HepG2 (cell line): ENCODE results near the gene KCNT2. TPM values are rescaled to one million over a fixed set of nuclear protein-coding genes. Genes with fewer than 3 reads are reported as not detected.

ENCODE experiments used
- ATAC-seq: fragments of 200-7000 bp; cut with Tn5 transposase; 3 replicates; pipeline ENCODE4 v1.9.1; 2020; ENCODE audit warnings: mild to moderate bottlenecking, moderate library complexity
- BruUV-seq: library from RNA; stranded (reverse); fragments of 400-500 nt; replicated peaks from 2 replicates; lab custom pipeline; 2021; lab: Mats Ljungman, UMichigan
- CTCF ChIA-PET: fragments of 300-600 bp; formaldehyde crosslinking; extraction: SDS; loops from one replicate; lab custom pipeline; 2021; ENCODE audit warnings: low total read pairs, inconsistent platforms, low intra/inter-chr PET ratio; lab: Yijun Ruan, JAX
- POLR2A ChIA-PET: fragments of 350-600 bp; sonication (Branson Sonifier 250); formaldehyde crosslinking; loops from one replicate; lab custom pipeline; 2020; ENCODE audit warnings: antibody characterized with exemption, inconsistent platforms; lab: Yijun Ruan, JAX
- DNase-seq: peaks from one replicate; pipeline ENCODE4 v3.0.0-alpha.2; 2015; ENCODE audit warnings: low spot score
- FAIRE-seq: peaks from 3 replicates; lab custom pipeline; 2011; peaks lifted over from hg19 to GRCh38; lab: Jason Lieb, UNC
- H2AFZ ChIP-seq: one replicate; pipeline ENCODE4 v1.6.1; 2011; ENCODE audit warnings: low read length, inconsistent platforms
- H3K27ac ChIP-seq: fragments of 300-600 bp; 3 replicates; pipeline ENCODE4 v1.8.0; 2011; ENCODE audit warnings: mixed run types, mild to moderate bottlenecking, mixed read lengths, low read length, inconsistent platforms; ENCODE audit not compliant: insufficient read depth; ENCODE audit errors: extremely low read length
- H3K27me3 ChIP-seq, 2 experiments: fragments of 200-600 bp in 1 of 2; 2 replicates in 1 of 2; 3 replicates in 1 of 2; pipeline versions ENCODE4 v1.6.0 to v1.8.0; 2011; ENCODE audit warnings: low read length in 2 of 2, mild to moderate bottlenecking in 2 of 2, moderate library complexity in 2 of 2, inconsistent platforms in 1 of 2; ENCODE audit not compliant: insufficient read depth in 2 of 2, control insufficient read depth in 1 of 2
- H3K36me3 ChIP-seq, 2 experiments: fragments of 200-600 bp in 1 of 2; replicated peaks in 1 of 2; 2 replicates in 1 of 2; 3 replicates in 1 of 2; pipeline versions ENCODE4 v1.5.1 to v1.8.0; 2011; ENCODE audit warnings: low read length in 2 of 2, inconsistent platforms in 1 of 2; ENCODE audit not compliant: insufficient read depth in 2 of 2, control insufficient read depth in 1 of 2
- H3K4me1 ChIP-seq: 2 replicates; pipeline ENCODE4 v1.5.1; 2012; ENCODE audit warnings: low read length, inconsistent platforms; ENCODE audit not compliant: insufficient read depth
- H3K4me2 ChIP-seq: 2 replicates; pipeline ENCODE4 v1.6.0; 2011; ENCODE audit warnings: low read depth, low read length, inconsistent platforms
- H3K4me3 ChIP-seq, 3 experiments: fragments of 200-600 bp in 1 of 3; sonication (generic), shearing (Covaris generic) in 1 of 3; replicated peaks in 1 of 3; 2 replicates each; pipeline ENCODE4 v1.5.1; 2011 to 2016; ENCODE audit warnings: low read length in 3 of 3, inconsistent platforms in 2 of 3, low read depth in 2 of 3, mild to moderate bottlenecking in 2 of 3, control low read depth in 1 of 3, mixed read lengths in 1 of 3; ENCODE audit not compliant: insufficient read depth in 1 of 3
- H3K79me2 ChIP-seq: one replicate; pipeline ENCODE4 v1.6.1; 2011; ENCODE audit warnings: low read length, inconsistent platforms; ENCODE audit not compliant: insufficient read depth
- H3K9ac ChIP-seq: 2 replicates; pipeline ENCODE4 v1.6.0; 2011; ENCODE audit warnings: mild to moderate bottlenecking, low read depth, low read length, inconsistent platforms; ENCODE audit not compliant: insufficient read depth
- H3K9me3 ChIP-seq: 2 replicates; pipeline ENCODE4 v1.5.1; 2012; ENCODE audit warnings: mild to moderate bottlenecking, low read length
- H4K20me1 ChIP-seq: 2 replicates; pipeline ENCODE4 v1.6.0; 2011; ENCODE audit warnings: inconsistent platforms, mild to moderate bottlenecking, low read length, moderate library complexity; ENCODE audit not compliant: insufficient read depth
- AKAP8 ChIP-seq: sonication (generic); formaldehyde crosslinking; IDR thresholded peaks from 2 replicates; pipeline ENCODE4 v1.5.1; 2020; ENCODE audit warnings: mild to moderate bottlenecking, missing genetic modification reagents
- CCDC6 ChIP-seq: sonication (generic); formaldehyde crosslinking; IDR thresholded peaks from 2 replicates; pipeline ENCODE4 v1.8.1; 2022; ENCODE audit warnings: mild to moderate bottlenecking, missing genetic modification reagents, moderate library complexity
- CREB1 ChIP-seq, 2 experiments: fragments of 450-650 bp in 1 of 2; IDR thresholded peaks; 2 replicates each; pipeline ENCODE4 v1.6.1; 2016 to 2017; ENCODE audit warnings: control low read depth in 1 of 2, mild to moderate bottlenecking in 1 of 2, missing compliant biosample characterization in 1 of 2, missing genetic modification characterization in 1 of 2
- CREBL2 ChIP-seq: sonication (generic); formaldehyde crosslinking; IDR thresholded peaks from 2 replicates; pipeline ENCODE4 v1.8.1; 2023; ENCODE audit warnings: missing genetic modification reagents, mild to moderate bottlenecking, borderline replicate concordance
- DDIT3 ChIP-seq: sonication (generic); formaldehyde crosslinking; IDR thresholded peaks from 2 replicates; pipeline ENCODE4 v1.4.0; 2020; ENCODE audit warnings: mild to moderate bottlenecking, missing genetic modification reagents
- FOSL1 ChIP-seq: sonication (generic); formaldehyde crosslinking; IDR thresholded peaks from 2 replicates; pipeline ENCODE4 v1.9.0; 2021; ENCODE audit warnings: missing genetic modification reagents, borderline replicate concordance
- KLF12 ChIP-seq: sonication (generic); formaldehyde crosslinking; IDR thresholded peaks from 2 replicates; pipeline ENCODE4 v1.4.0; 2020; ENCODE audit warnings: missing genetic modification reagents, borderline replicate concordance
- ZBTB4 ChIP-seq: sonication (generic); formaldehyde crosslinking; IDR thresholded peaks from 2 replicates; pipeline ENCODE4 v1.4.0; 2020; ENCODE audit warnings: missing genetic modification reagents, mild to moderate bottlenecking, borderline replicate concordance
- ZFP36L1 ChIP-seq: sonication (generic); formaldehyde crosslinking; IDR thresholded peaks from 2 replicates; pipeline ENCODE4 v1.8.0; 2022; ENCODE audit warnings: mild to moderate bottlenecking, missing genetic modification reagents, moderate library complexity
- ZFP36L2 ChIP-seq: sonication (generic); formaldehyde crosslinking; IDR thresholded peaks from 2 replicates; pipeline ENCODE4 v1.4.0; 2020; ENCODE audit warnings: missing genetic modification reagents
- ZNF224 ChIP-seq: sonication (generic); formaldehyde crosslinking; IDR thresholded peaks from 2 replicates; pipeline ENCODE4 v1.5.0; 2020; ENCODE audit warnings: mild to moderate bottlenecking, missing genetic modification reagents
- ZNF687 ChIP-seq: sonication (generic); formaldehyde crosslinking; IDR thresholded peaks from 2 replicates; pipeline ENCODE4 v1.5.1; 2020; ENCODE audit warnings: mild to moderate bottlenecking, missing genetic modification reagents, moderate library complexity
- ZNF737 ChIP-seq: sonication (generic); formaldehyde crosslinking; IDR thresholded peaks from 2 replicates; pipeline ENCODE4 v1.5.0; 2020; ENCODE audit warnings: missing genetic modification reagents, mild to moderate bottlenecking, borderline replicate concordance
- ZNF777 ChIP-seq: sonication (generic); formaldehyde crosslinking; IDR thresholded peaks from 2 replicates; pipeline ENCODE4 v1.4.0; 2020; ENCODE audit warnings: missing genetic modification reagents
- WGBS: methylation state at CpG from one replicate; pipeline ENCODE4 v1.1.6; 2017; ENCODE audit warnings: low lambda C conversion rate; 5-methylcytosine and 5-hydroxymethylcytosine counted together
- in situ Hi-C: cut with HindIII; loops from 2 replicates; pipeline ENCODE4 v1.10.0; 2017; ENCODE audit warnings: low pct_unique_long_range_greater_than_20kb; ENCODE audit not compliant: extremely low pct_ligation_motif_present
- intact Hi-C: fragments of 100-400 bp; cut with micrococcal nuclease; formaldehyde crosslinking; loops from one replicate; pipeline ENCODE4 v1.10.0; 2022; ENCODE audit not compliant: unreplicated experiment
- polyA plus RNA-seq, 8 experiments: library from polyadenylated mRNA; depleted of rRNA in 3 of 8; stranded (reverse) in 7 of 8; unstranded in 1 of 8; fragments of >200 nt; fragmentation: Illumina TruSeq in 4 of 8; extraction: Trizol in 4 of 8; gene quantifications; 2 replicates each; pipeline versions ENCODE4 v1.2.1 to v1.2.3, GENCODE V29; 2011 to 2016; ENCODE audit warnings: low read depth in 4 of 8, missing spikeins in 1 of 8, mixed read lengths in 1 of 8; ENCODE audit not compliant: insufficient read depth in 1 of 8
- total RNA-seq, 5 experiments: library from RNA; depleted of rRNA; stranded (reverse); fragments of >200 nt; fragmentation: Illumina TruSeq; extraction: Trizol; gene quantifications; 2 replicates each; pipeline ENCODE4 v1.2.3, GENCODE V29; 2016; ENCODE audit warnings: low read depth in 1 of 5

The KCNT2 gene
- total and polyA plus RNA-seq, 2 of the 13 experiments (the other 11 are each of a cell fraction or from before 2014, with no cell fraction given), result not detected

- TF ChIP-seq ZFP36L2 (CRISPR knock-in tag), result no peak
- TF ChIP-seq, all 625 proteins: peak for 0
Measured at GRCh38 chr1:196418772-196419171, 189.5 kb downstream of the KCNT2 start (continued).

GRCh38 chr1:196415978-196416377, 192.3 kb downstream of the KCNT2 start:
- BruUV-seq, result no TSS peak
- no peak overlapping the region for H3K27ac ChIP-seq
- H3K4me3 ChIP-seq, result no peak overlapping the region
- H3K4me1 ChIP-seq, result no peaks in the 10 kb centered on the region
- no peaks in the 10 kb centered on the region for H3K79me2 ChIP-seq
- peak overlapping the region; percentile 42 for H2AFZ ChIP-seq
- no peak for FAIRE-seq
- no peaks in the 10 kb centered on the region for H3K36me3 ChIP-seq
- ATAC-seq, result no peak
- no peak for DNase-seq
- WGBS, result 88% methylated on average over 1 of the region's 1 CpG
- H3K4me2 ChIP-seq, result no peak overlapping the region
- in situ Hi-C loops (no loop called here), intact Hi-C loops (no loop called here)
- H3K27me3 ChIP-seq, result no peaks in the 10 kb centered on the region
- no peaks in the 10 kb centered on the region for H3K9me3 ChIP-seq
- CTCF ChIA-PET, result no interaction called here
- H4K20me1 ChIP-seq, result no peaks in the 10 kb centered on the region
- H3K9ac ChIP-seq, result no peak overlapping the region
- POLR2A ChIA-PET, result no interaction called here
- TF ChIP-seq FOSL1 (CRISPR knock-in tag) (no peak), ZNF737 (CRISPR knock-in tag) (no peak), CREB1 (IDR thresholded peaks at IDR 0.05) (no peak), CREB1 (CRISPR knock-in tag; IDR thresholded peaks at IDR 0.05) (no peak), CREBL2 (CRISPR knock-in tag) (no peak), AKAP8 (CRISPR knock-in tag) (no peak), ZBTB4 (CRISPR knock-in tag) (no peak), ZNF687 (no peak), ZNF777 (CRISPR knock-in tag) (no peak), ZNF224 (CRISPR knock-in tag) (no peak), KLF12 (no peak), DDIT3 (CRISPR knock-in tag) (no peak), CCDC6 (CRISPR knock-in tag) (no peak), ZFP36L1 (CRISPR knock-in tag) (no peak)
